Dedifferentiated amniotic fluid mesenchymal stem cell (primary cell): ENCODE results near the gene ICOSLG.
"Not testable (repeated sequence)": the region's sequence is repeated elsewhere in the genome, so short reads cannot be mapped to it uniquely, and the experiment has no call there.

Source experiments
- DNase-seq: peaks from one replicate; pipeline ENCODE4 v3.0.0-alpha.2; 2016; ENCODE audit errors: extremely low spot score

ICOSLG gene

GRCh38 chr21:44240842-44241241 lies at the start of gene ICOSLG:
Gene ICOSLG, minus strand, starts transcription at chr21:44240943. Its CDS starts 126 bp downstream, at chr21:44240817.
- DNase-seq, result not testable (repeated sequence)

GRCh38 chr21:44289381-44290010 lies 48.8 kb upstream of the ICOSLG start:
- no peak for DNase-seq

- no peak for DNase-seq
These were observed 47.7 kb upstream of the ICOSLG start for GRCh38 chr21:44288251-44289110.

- no peak for DNase-seq
These were observed 46.2 kb upstream of the ICOSLG start for GRCh38 chr21:44286716-44287632.

- no peak for DNase-seq
These were observed 45.5 kb upstream of the ICOSLG start for GRCh38 chr21:44286086-44286715.

GRCh38 chr21:44285138-44285992 lies 44.6 kb upstream of the ICOSLG start, which contains the start of gene AIRE:
Gene AIRE, plus strand, starts transcription at chr21:44285876. Its CDS starts 131 bp downstream, at chr21:44286007.
- no peak for DNase-seq

- no peak for DNase-seq
These were observed 43.2 kb upstream of the ICOSLG start for GRCh38 chr21:44283948-44284347.

- not testable (repeated sequence) for DNase-seq
These were observed 42.6 kb upstream of the ICOSLG start for GRCh38 chr21:44283211-44283785.

- no peak for DNase-seq
These were observed 41.6 kb upstream of the ICOSLG start for GRCh38 chr21:44282370-44282769.

- DNase-seq, result no peak
These were observed 41.1 kb upstream of the ICOSLG start for GRCh38 chr21:44281801-44282200.

GRCh38 chr21:44279354-44280260 lies 38.9 kb upstream of the ICOSLG start:
- DNase-seq, result no peak

- no peak for DNase-seq
These were observed 34.3 kb upstream of the ICOSLG start for GRCh38 chr21:44275041-44275440.

- DNase-seq, result no peak
These were observed 32.3 kb upstream of the ICOSLG start for GRCh38 chr21:44273046-44273445.

GRCh38 chr21:44272284-44272858 lies 31.6 kb upstream of the ICOSLG start:
- no peak for DNase-seq

- no peak for DNase-seq
These were observed 31.0 kb upstream of the ICOSLG start for GRCh38 chr21:44271558-44272283.

GRCh38 chr21:44269090-44269489 lies 28.3 kb upstream of the ICOSLG start:
- DNase-seq, result no peak

- no peak for DNase-seq
These were observed 27.0 kb upstream of the ICOSLG start for GRCh38 chr21:44267655-44268142.

GRCh38 chr21:44265734-44266270 lies 25.1 kb upstream of the ICOSLG start:
- no peak for DNase-seq
